ENCODE results near the gene GALNT10. TPM values are rescaled to one million over a fixed set of nuclear protein-coding genes. Genes with fewer than 3 reads are reported as not detected.

Gene GALNT10
- total and polyA plus RNA-seq, 2 experiments from 2014 or later = 3.2 to 12.9 TPM

- Mint-ChIP-seq H3K4me1 (peaks cover 34% of the 10 kb centered on the region), H3K9me3 (no peaks in the 10 kb centered on the region), H3K4me3 (no peak overlapping the region), H3K27me3 (ENCODE audit: insufficient read depth, low read depth, poor library complexity) (peaks cover 12% of the 10 kb centered on the region), H3K36me3 (ENCODE audit: low read depth) (no peaks in the 10 kb centered on the region), H3K27ac (no peak overlapping the region)
- Histone ChIP-seq H3K36me3 (ENCODE audit: insufficient read depth) (no peaks in the 10 kb centered on the region), H3K4me2 (no peak overlapping the region), H3K27ac (ENCODE audit: low read depth) (no peak overlapping the region), H3F3A (replicated peaks; ENCODE audit: low read depth) (no peaks in the 10 kb centered on the region), H3K9me2 (ENCODE audit: insufficient read depth) (0 out of 2 replicates have a peak, but pooled peaks cover 6% of the 10 kb centered on the region), H3K4me1 (ENCODE audit: insufficient read depth) (peaks cover 27% of the 10 kb centered on the region), H2AFZ (no peak overlapping the region), H3K27me3 (ENCODE audit: insufficient read depth) (no peaks in the 10 kb centered on the region), H4K20me1 (replicated peaks; ENCODE audit: insufficient read depth) (no peaks in the 10 kb centered on the region), H3K4me3 (no peak overlapping the region), H3K79me2 (replicated peaks; ENCODE audit: insufficient read depth) (no peaks in the 10 kb centered on the region)
- DNase-seq (ENCODE audit: low spot score) (no peak), ATAC-seq (no peak)
- TF ChIP-seq EZH2 (IDR thresholded peaks at IDR 0.05; ENCODE audit: low read depth, unreplicated experiment) = no peak
- no peak for TF ChIP-seq POLR2AphosphoS5 (IDR thresholded peaks at IDR 0.05; ENCODE audit: low read depth)
- no peak for TF ChIP-seq CREB1 (CRISPR knock-in tag; IDR thresholded peaks at IDR 0.05; ENCODE audit: low read depth)
- TF ChIP-seq ZNF114 (CRISPR knock-in tag; IDR thresholded peaks at IDR 0.05) = no peak
- no peak for TF ChIP-seq REST (IDR thresholded peaks at IDR 0.05; ENCODE audit: unreplicated experiment)
- no peak for TF ChIP-seq JUNB (IDR thresholded peaks at IDR 0.05; ENCODE audit: unreplicated experiment)
These were observed 93.9 kb downstream of the GALNT10 start for GRCh38 chr5:154284433-154284832.

- Mint-ChIP-seq H3K27me3 (ENCODE audit: insufficient read depth, low read depth, poor library complexity) (peaks cover 12% of the 10 kb centered on the region), H3K36me3 (ENCODE audit: low read depth) (no peaks in the 10 kb centered on the region), H3K27ac (no peak overlapping the region), H3K4me1 (peaks cover 34% of the 10 kb centered on the region), H3K4me3 (no peak overlapping the region), H3K9me3 (no peaks in the 10 kb centered on the region)
- ATAC-seq = no peak
- Histone ChIP-seq H2AFZ (no peak overlapping the region), H3K4me2 (no peak overlapping the region; the same call in 1 of the 2 replicates), H3K4me3 (no peak overlapping the region), H3K27me3 (ENCODE audit: insufficient read depth) (no peaks in the 10 kb centered on the region), H3K27ac (ENCODE audit: low read depth) (no peak overlapping the region), H3F3A (replicated peaks; ENCODE audit: low read depth) (no peaks in the 10 kb centered on the region), H3K4me1 (ENCODE audit: insufficient read depth) (peaks cover 27% of the 10 kb centered on the region), H4K20me1 (replicated peaks; ENCODE audit: insufficient read depth) (no peaks in the 10 kb centered on the region), H3K9me2 (ENCODE audit: insufficient read depth) (0 out of 2 replicates have a peak, but pooled peaks cover 6% of the 10 kb centered on the region), H3K36me3 (ENCODE audit: insufficient read depth) (no peaks in the 10 kb centered on the region), H3K79me2 (replicated peaks; ENCODE audit: insufficient read depth) (no peaks in the 10 kb centered on the region)
- no peak for DNase-seq (ENCODE audit: low spot score)
- TF ChIP-seq EZH2phosphoT487 (IDR thresholded peaks at IDR 0.05; ENCODE audit: unreplicated experiment) (no peak), CREB1 (CRISPR knock-in tag; IDR thresholded peaks at IDR 0.05; ENCODE audit: low read depth) (no peak), STAT1 (IDR thresholded peaks at IDR 0.05; ENCODE audit: unreplicated experiment) (no peak), ZNF114 (CRISPR knock-in tag; IDR thresholded peaks at IDR 0.05) (no peak), NANOG (IDR thresholded peaks at IDR 0.05; ENCODE audit: borderline replicate concordance) (no peak), ZNF331 (CRISPR knock-in tag; IDR thresholded peaks at IDR 0.05; ENCODE audit: low read depth) (no peak), EZH2 (IDR thresholded peaks at IDR 0.05; ENCODE audit: low read depth, unreplicated experiment) (no peak), REST (IDR thresholded peaks at IDR 0.05; ENCODE audit: unreplicated experiment) (no peak)
These were observed 95.3 kb downstream of the GALNT10 start for GRCh38 chr5:154285661-154286408.

Data from GM23338 (cell line).